Bronchial epithelial cell (primary cell): ENCODE data around the gene ASAP2. TPM values are rescaled to one million over a fixed set of nuclear protein-coding genes. Genes with fewer than 3 reads are reported as not detected.

Experiments
- DNase-seq: peaks from one replicate; pipeline ENCODE4 v3.0.0-alpha.2; 2010; ENCODE audit warnings: low read depth
- FAIRE-seq: peaks from 2 replicates; lab custom pipeline; 2011; peaks lifted over from hg19 to GRCh38; lab: Jason Lieb, UNC
- H3K27me3 ChIP-seq: 2 replicates; pipeline ENCODE4 v1.5.1; 2011; ENCODE audit warnings: low read length; ENCODE audit not compliant: control insufficient read depth, insufficient read depth
- H3K36me3 ChIP-seq: 2 replicates; pipeline ENCODE4 v1.5.1; 2011; ENCODE audit warnings: low read length; ENCODE audit not compliant: control insufficient read depth, insufficient read depth
- H3K4me3 ChIP-seq: 2 replicates; pipeline ENCODE4 v1.5.1; 2011; ENCODE audit warnings: mild to moderate bottlenecking, low read depth, low read length, control low read depth
- total RNA-seq: library from RNA; depleted of rRNA; stranded (reverse); fragments of >200 nt; gene quantifications from 2 replicates; pipeline ENCODE4 v1.2.1, GENCODE V29; 2014
- TF ChIP-seq, protein P1 (sequence below): IDR thresholded peaks from 2 replicates; pipeline ENCODE4 v1.5.1; 2011; ENCODE audit warnings: mild to moderate bottlenecking, moderate library complexity, low read length, control low read depth, inconsistent platforms; ENCODE audit not compliant: insufficient read depth, severe bottlenecking

Gene ASAP2
- total RNA-seq, 1 donor from 2014 or later: 25.5 TPM

DNA sequence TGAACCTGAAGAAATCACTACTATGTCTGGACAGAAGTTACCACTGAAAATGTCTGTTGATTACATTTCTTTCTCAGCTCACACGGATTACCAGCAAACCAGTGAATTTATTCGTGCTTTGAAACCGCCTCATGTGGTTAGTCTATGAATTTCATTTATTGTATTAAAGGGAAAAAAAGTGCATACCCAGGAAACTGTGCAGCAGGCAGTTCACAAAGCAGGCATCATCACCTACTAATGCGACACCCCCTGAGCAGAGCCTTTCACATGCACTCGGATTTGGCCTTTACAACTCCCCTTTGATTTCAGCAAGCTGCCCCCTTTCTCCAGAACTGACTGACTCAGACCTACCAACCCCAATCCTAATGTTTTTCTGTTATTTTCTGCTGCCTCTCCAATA, 236.9 kb downstream of the ASAP2 start:
- DNase-seq (no peak), FAIRE-seq (no peak)
- TF ChIP-seq, protein P1, sequence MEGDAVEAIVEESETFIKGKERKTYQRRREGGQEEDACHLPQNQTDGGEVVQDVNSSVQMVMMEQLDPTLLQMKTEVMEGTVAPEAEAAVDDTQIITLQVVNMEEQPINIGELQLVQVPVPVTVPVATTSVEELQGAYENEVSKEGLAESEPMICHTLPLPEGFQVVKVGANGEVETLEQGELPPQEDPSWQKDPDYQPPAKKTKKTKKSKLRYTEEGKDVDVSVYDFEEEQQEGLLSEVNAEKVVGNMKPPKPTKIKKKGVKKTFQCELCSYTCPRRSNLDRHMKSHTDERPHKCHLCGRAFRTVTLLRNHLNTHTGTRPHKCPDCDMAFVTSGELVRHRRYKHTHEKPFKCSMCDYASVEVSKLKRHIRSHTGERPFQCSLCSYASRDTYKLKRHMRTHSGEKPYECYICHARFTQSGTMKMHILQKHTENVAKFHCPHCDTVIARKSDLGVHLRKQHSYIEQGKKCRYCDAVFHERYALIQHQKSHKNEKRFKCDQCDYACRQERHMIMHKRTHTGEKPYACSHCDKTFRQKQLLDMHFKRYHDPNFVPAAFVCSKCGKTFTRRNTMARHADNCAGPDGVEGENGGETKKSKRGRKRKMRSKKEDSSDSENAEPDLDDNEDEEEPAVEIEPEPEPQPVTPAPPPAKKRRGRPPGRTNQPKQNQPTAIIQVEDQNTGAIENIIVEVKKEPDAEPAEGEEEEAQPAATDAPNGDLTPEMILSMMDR: no peak
- Histone ChIP-seq H3K36me3 (peaks cover 9% of the 10 kb centered on the region), H3K27me3 (no peaks in the 10 kb centered on the region), H3K4me3 (no peak overlapping the region)

DNA sequence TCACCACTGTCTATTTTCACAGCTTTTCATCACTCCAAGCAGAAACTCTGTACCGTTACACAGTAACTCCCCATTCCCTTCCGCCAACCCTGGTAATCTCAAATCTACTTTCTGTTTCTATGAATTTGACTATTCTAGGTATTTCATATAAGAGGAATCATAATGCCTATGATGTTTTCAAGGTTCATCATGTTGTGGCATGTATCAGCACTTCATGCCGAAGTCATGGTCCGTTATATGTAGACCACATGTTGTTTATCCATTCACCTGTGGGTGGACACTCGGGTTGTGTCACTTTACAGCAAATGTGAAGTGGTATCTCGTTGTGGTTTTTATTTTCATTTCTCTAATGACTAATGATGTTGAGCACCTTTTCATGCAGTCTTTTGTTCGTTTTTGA, 238.5 kb downstream of the ASAP2 start:
- FAIRE-seq (no peak), DNase-seq (no peak)
- no peaks in the 10 kb centered on the region for H3K27me3 ChIP-seq
- H3K4me3 ChIP-seq: no peak overlapping the region
- peaks cover 9% of the 10 kb centered on the region for H3K36me3 ChIP-seq
- TF ChIP-seq, protein P1: no peak

DNA sequence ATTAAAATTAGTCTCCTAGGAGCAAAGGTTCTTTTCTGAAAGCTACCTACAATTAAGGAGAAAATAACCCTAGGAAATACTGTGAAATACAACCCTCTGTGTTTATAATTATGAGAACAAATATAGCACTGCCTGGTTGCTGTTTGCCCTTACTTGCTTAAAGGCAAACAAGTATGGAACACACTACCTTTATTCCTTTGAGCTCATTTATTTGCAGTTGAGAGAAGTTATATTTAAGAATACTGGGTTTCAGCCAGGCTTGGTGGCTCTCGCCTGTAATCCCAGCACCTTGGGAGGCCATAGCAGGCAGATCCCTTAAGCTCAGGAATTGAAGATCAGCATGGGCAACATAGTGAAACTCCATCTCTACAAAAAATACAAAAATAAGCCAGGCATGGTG, 244.6 kb downstream of the ASAP2 start:
- TF ChIP-seq, protein P1: no peak
- H3K4me3 ChIP-seq: no peak overlapping the region
- H3K27me3 ChIP-seq: no peaks in the 10 kb centered on the region
- H3K36me3 ChIP-seq: peaks cover 1% of the 10 kb centered on the region
- FAIRE-seq (no peak), DNase-seq (no peak)

Other genes with a start within 250 kb of the ASAP2 start
- 93.3 and 145 TPM in 2 replicates for gene MBOAT2, start 203.1 kb upstream of the ASAP2 start, total RNA-seq
- gene ITGB1BP1, start 216.7 kb downstream of the ASAP2 start, total RNA-seq: 18.7 and 37.6 TPM in 2 replicates
- 42.4 and 50.8 TPM in 2 replicates for gene CPSF3, start 216.8 kb downstream of the ASAP2 start, total RNA-seq